Peyer's patch (tissue), 4 donors: ENCODE measurements around the gene RELN.

Source experiments
- POLR2A ChIP-seq, 2 donors: fragments of 450-650 bp; IDR thresholded peaks; one replicate each; pipeline ENCODE4 v1.5.1; 2017; ENCODE audit warnings: antibody characterized with exemption in 2 of 2, mild to moderate bottlenecking in 2 of 2, moderate library complexity in 2 of 2
- TF ChIP-seq, protein P1 (sequence below), 6 experiments: fragments of 450-650 bp in 4 of 6; fragments of 200-600 bp in 2 of 6; sonication (generic) in 1 of 6; IDR thresholded peaks; one replicate each; pipeline ENCODE4 v1.5.1; 2017 to 2019; ENCODE audit warnings: antibody characterized with exemption in 6 of 6, mild to moderate bottlenecking in 3 of 6, moderate library complexity in 1 of 6

DNA sequence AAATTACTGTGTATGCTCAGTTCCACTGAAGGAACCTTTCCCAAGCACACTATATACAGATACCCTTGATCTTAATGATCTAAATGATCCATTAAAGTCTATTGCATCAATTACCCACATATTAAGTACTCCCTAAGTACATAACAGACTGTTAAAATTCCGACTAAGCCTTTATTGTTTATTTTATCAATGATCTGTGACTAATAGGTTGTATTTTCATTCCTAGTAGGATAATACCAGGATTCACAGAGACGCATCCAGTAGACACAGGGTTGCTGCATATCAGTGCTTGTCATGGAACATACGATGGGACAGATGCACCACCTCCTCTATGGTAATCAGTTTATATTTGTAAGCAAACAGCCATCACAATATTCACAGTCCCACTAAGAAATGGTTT lies 383.8 kb downstream of the RELN start:
- TF ChIP-seq, protein P1, sequence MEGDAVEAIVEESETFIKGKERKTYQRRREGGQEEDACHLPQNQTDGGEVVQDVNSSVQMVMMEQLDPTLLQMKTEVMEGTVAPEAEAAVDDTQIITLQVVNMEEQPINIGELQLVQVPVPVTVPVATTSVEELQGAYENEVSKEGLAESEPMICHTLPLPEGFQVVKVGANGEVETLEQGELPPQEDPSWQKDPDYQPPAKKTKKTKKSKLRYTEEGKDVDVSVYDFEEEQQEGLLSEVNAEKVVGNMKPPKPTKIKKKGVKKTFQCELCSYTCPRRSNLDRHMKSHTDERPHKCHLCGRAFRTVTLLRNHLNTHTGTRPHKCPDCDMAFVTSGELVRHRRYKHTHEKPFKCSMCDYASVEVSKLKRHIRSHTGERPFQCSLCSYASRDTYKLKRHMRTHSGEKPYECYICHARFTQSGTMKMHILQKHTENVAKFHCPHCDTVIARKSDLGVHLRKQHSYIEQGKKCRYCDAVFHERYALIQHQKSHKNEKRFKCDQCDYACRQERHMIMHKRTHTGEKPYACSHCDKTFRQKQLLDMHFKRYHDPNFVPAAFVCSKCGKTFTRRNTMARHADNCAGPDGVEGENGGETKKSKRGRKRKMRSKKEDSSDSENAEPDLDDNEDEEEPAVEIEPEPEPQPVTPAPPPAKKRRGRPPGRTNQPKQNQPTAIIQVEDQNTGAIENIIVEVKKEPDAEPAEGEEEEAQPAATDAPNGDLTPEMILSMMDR (IDR thresholded peaks at IDR 0.05): no peak
- TF ChIP-seq POLR2A (IDR thresholded peaks at IDR 0.05): no peak
